CD14-positive monocyte (primary cell): ENCODE measurements around the gene ALG3. TPM values are rescaled to one million over a fixed set of nuclear protein-coding genes. Genes with fewer than 3 reads are reported as not detected.

Source experiments
- DNase-seq, 3 donors: peaks; one replicate each; pipeline ENCODE4 v3.0.0-alpha.2; 2011 to 2022
- H2AFZ ChIP-seq: 2 replicates; pipeline ENCODE4 v1.6.0; 2012; ENCODE audit warnings: mild to moderate bottlenecking, low read depth, low read length, inconsistent platforms; ENCODE audit not compliant: insufficient read depth, poor library complexity, severe bottlenecking
- H3K27ac ChIP-seq, 2 donors: 1 replicate in 1 of 2; 2 replicates in 1 of 2; pipeline ENCODE4 v1.5.1; 2012 to 2013; ENCODE audit warnings: low read length in 2 of 2, control low read depth in 1 of 2, inconsistent platforms in 1 of 2, low read depth in 1 of 2, mild to moderate bottlenecking in 1 of 2
- H3K27me3 ChIP-seq, 2 donors: one replicate each; pipeline versions ENCODE4 v1.6.0 to v1.6.1; 2011 to 2013; ENCODE audit warnings: low read length in 2 of 2; ENCODE audit not compliant: control insufficient read depth in 2 of 2, insufficient read depth in 2 of 2
- H3K36me3 ChIP-seq, 2 donors: replicated peaks in 1 of 2; 1 replicate in 1 of 2; 2 replicates in 1 of 2; pipeline versions ENCODE4 v1.5.1 to v1.6.1; 2012 to 2013; ENCODE audit warnings: low read length in 2 of 2, control low read depth in 1 of 2, inconsistent platforms in 1 of 2, mild to moderate bottlenecking in 1 of 2; ENCODE audit not compliant: insufficient read depth in 2 of 2, control insufficient read depth in 1 of 2
- H3K4me1 ChIP-seq, 2 donors: 1 replicate in 1 of 2; 2 replicates in 1 of 2; pipeline versions ENCODE4 v1.5.1 to v1.6.1; 2012 to 2013; ENCODE audit warnings: low read length in 2 of 2, control low read depth in 1 of 2, inconsistent platforms in 1 of 2, mild to moderate bottlenecking in 1 of 2, moderate library complexity in 1 of 2; ENCODE audit not compliant: insufficient read depth in 2 of 2, control insufficient read depth in 1 of 2
- H3K4me2 ChIP-seq: replicated peaks from 2 replicates; pipeline ENCODE3; 2012; ENCODE audit warnings: low read length, moderate library complexity, mild to moderate bottlenecking; ENCODE audit not compliant: poor library complexity, severe bottlenecking; ENCODE audit errors: extremely low read depth
- H3K4me3 ChIP-seq, 3 experiments: fragments of 200-600 bp in 1 of 3; sonication (generic) in 1 of 3; replicated peaks in 1 of 3; 1 replicate in 2 of 3; 2 replicates in 1 of 3; pipeline ENCODE4 v1.5.1; 2011 to 2013; ENCODE audit warnings: low read length in 3 of 3, mild to moderate bottlenecking in 3 of 3, control low read depth in 2 of 3, low read depth in 2 of 3, inconsistent platforms in 1 of 3, moderate library complexity in 1 of 3
- H3K79me2 ChIP-seq: 2 replicates; pipeline ENCODE4 v1.6.0; 2012; ENCODE audit warnings: mild to moderate bottlenecking, control low read depth, inconsistent platforms, low read length, moderate library complexity; ENCODE audit not compliant: insufficient read depth
- H3K9ac ChIP-seq: 2 replicates; pipeline ENCODE4 v1.6.0; 2017; ENCODE audit warnings: low read length, mild to moderate bottlenecking; ENCODE audit not compliant: insufficient read depth, poor library complexity, severe bottlenecking
- H3K9me3 ChIP-seq, 2 donors: replicated peaks in 1 of 2; 1 replicate in 1 of 2; 2 replicates in 1 of 2; pipeline versions ENCODE4 v1.5.1 to v1.6.1; 2012 to 2013; ENCODE audit warnings: low read length in 2 of 2, control low read depth in 1 of 2; ENCODE audit not compliant: control insufficient read depth in 1 of 2, insufficient read depth in 1 of 2
- H4K20me1 ChIP-seq: 2 replicates; pipeline ENCODE4 v1.6.0; 2012; ENCODE audit warnings: mild to moderate bottlenecking, low read length, control low read depth, moderate library complexity; ENCODE audit not compliant: insufficient read depth
- H3K27ac Mint-ChIP-seq, 7 donors: one replicate each; pipeline ENCODE4 v1.8.0; 2020; ENCODE audit warnings: mild to moderate bottlenecking in 7 of 7, mixed read lengths in 7 of 7, moderate library complexity in 6 of 7, inconsistent platforms in 2 of 7
- H3K27me3 Mint-ChIP-seq, 3 donors: one replicate each; pipeline ENCODE4 v1.8.0; 2021 to 2022; ENCODE audit warnings: low read depth in 3 of 3, mild to moderate bottlenecking in 3 of 3, mixed read lengths in 3 of 3, moderate library complexity in 3 of 3, inconsistent platforms in 1 of 3
- H3K36me3 Mint-ChIP-seq, 2 donors: one replicate each; pipeline ENCODE4 v1.8.0; 2020; ENCODE audit warnings: mixed read lengths in 2 of 2, inconsistent platforms in 1 of 2, mild to moderate bottlenecking in 1 of 2
- H3K4me1 Mint-ChIP-seq: one replicate; pipeline ENCODE4 v1.8.0; 2020; ENCODE audit warnings: mild to moderate bottlenecking, mixed read lengths
- H3K4me3 Mint-ChIP-seq, 2 donors: one replicate each; pipeline ENCODE4 v1.8.0; 2020; ENCODE audit warnings: mild to moderate bottlenecking in 2 of 2, mixed read lengths in 2 of 2, moderate library complexity in 1 of 2
- H3K9me3 Mint-ChIP-seq, 7 donors: one replicate each; pipeline ENCODE4 v1.8.0; 2020 to 2022; ENCODE audit warnings: mixed read lengths in 7 of 7, mild to moderate bottlenecking in 6 of 7, moderate library complexity in 6 of 7, inconsistent platforms in 2 of 7
- CTCF ChIP-seq: fragments of 200-600 bp; IDR thresholded peaks from one replicate; pipeline ENCODE4 v1.8.0; 2022; ENCODE audit warnings: antibody characterized with exemption, mild to moderate bottlenecking
- whole genome bisulfite sequencing: methylation state at CpG from one replicate; pipeline ENCODE4 v1.1.5; 2013; ENCODE audit warnings: missing lambda C conversion rate; ENCODE audit not compliant: insufficient coverage; 5-methylcytosine and 5-hydroxymethylcytosine counted together
- intact Hi-C, 2 donors: fragments of 100-400 bp; cut with micrococcal nuclease; formaldehyde crosslinking; loops; one replicate each; pipeline versions ENCODE4 v1.15.0 to v1.15.1; 2023
- polyA plus RNA-seq, 3 donors: library from polyadenylated mRNA; depleted of rRNA in 1 of 3; unstranded in 2 of 3; stranded (reverse) in 1 of 3; fragments of 300-500 nt in 2 of 3; fragments of >200 nt in 1 of 3; fragmentation: Illumina TruSeq in 2 of 3; gene quantifications; 1 replicate in 2 of 3; 2 replicates in 1 of 3; pipeline ENCODE4 v1.2.3, GENCODE V29; 2012 to 2021

Gene ALG3
- polyA plus RNA-seq, 3 donors: 29.0 to 60.8 (median 56.4) TPM

GRCh38 chr3:184289426-184289938 lies 40.7 kb upstream of the ALG3 start:
- peaks cover 5 to 7% of the 10 kb centered on the region in 2 donors for H3K4me1 ChIP-seq
- Mint-ChIP-seq H3K36me3 (no peaks in the 10 kb centered on the region), H3K4me3 (peak overlapping the region in 1 of 2 donors; percentile 21), H3K27me3 (peaks cover 6 to 31% (median 30%) of the 10 kb centered on the region in 3 donors), H3K9me3 (peaks cover 0 to 1% (median 0%) of the 10 kb centered on the region in 7 donors), H3K4me1 (peaks cover 10% of the 10 kb centered on the region), H3K27ac (no peak overlapping the region)
- no peak overlapping the region for H3K4me3 ChIP-seq
- TF ChIP-seq CTCF: peak; percentile 82
- no peak overlapping the region for H3K9ac ChIP-seq
- H3K27me3 ChIP-seq: peaks cover 0 to 3% of the 10 kb centered on the region in 2 donors
- no peaks in the 10 kb centered on the region for H3K79me2 ChIP-seq
- intact Hi-C loops: loop anchor here (2.0 to 10.0 kb wide), 2 partner anchors 63 to 395 kb away; no protein-coding TSS in a partner anchor
- H3K4me2 ChIP-seq: no peak overlapping the region
- no peaks in the 10 kb centered on the region for H4K20me1 ChIP-seq
- H2AFZ ChIP-seq: peak overlapping the region; percentile 21
- 22% methylated on average over 5 of the region's 10 CpGs for WGBS
- H3K27ac ChIP-seq: no peak overlapping the region
- H3K9me3 ChIP-seq: no peaks in the 10 kb centered on the region
- DNase-seq: peak; percentile 19 to 44 (median 33)
- no peaks in the 10 kb centered on the region for H3K36me3 ChIP-seq

- no peak for DNase-seq
- H3K9me3 Mint-ChIP-seq: no peaks in the 10 kb centered on the region
- no peak overlapping the region for H3K27ac ChIP-seq
- no peaks in the 10 kb centered on the region for H3K36me3 ChIP-seq
- peaks cover 10 to 12% of the 10 kb centered on the region in 2 donors for H3K4me1 ChIP-seq
- peaks cover 20% of the 10 kb centered on the region for H3K4me1 Mint-ChIP-seq
- H3K9me3 ChIP-seq: no peaks in the 10 kb centered on the region
- no peaks in the 10 kb centered on the region for H3K79me2 ChIP-seq
- intact Hi-C loops: loop anchor here (10.0 kb wide), 1 partner anchor 390 kb away; no protein-coding TSS in a partner anchor
- peaks cover 10 to 37% (median 33%) of the 10 kb centered on the region in 3 donors for H3K27me3 Mint-ChIP-seq
- H3K36me3 Mint-ChIP-seq: no peaks in the 10 kb centered on the region
- H3K27ac Mint-ChIP-seq: peak overlapping the region in 3 of 7 donors; percentile 25 to 42 (median 31)
- peak overlapping the region in 1 of 2 donors; percentile 42 for H3K4me3 Mint-ChIP-seq
- peaks cover 0 to 3% of the 10 kb centered on the region in 2 donors for H3K27me3 ChIP-seq
- peak; percentile 19 for TF ChIP-seq CTCF
- H3K9ac ChIP-seq: no peak overlapping the region
- no peak overlapping the region for H3K4me2 ChIP-seq
- no peak overlapping the region for H3K4me3 ChIP-seq
- WGBS: 8% methylated on average over 2 of the region's 4 CpGs
- no peaks in the 10 kb centered on the region for H4K20me1 ChIP-seq
- H2AFZ ChIP-seq: no peak overlapping the region
These were observed 35.9 kb upstream of the ALG3 start for GRCh38 chr3:184284696-184285095.
